Endodermal cell (in vitro differentiated cells): Measurements from ENCODE around the gene PADI6. TPM values are rescaled to one million over a fixed set of nuclear protein-coding genes. Genes with fewer than 3 reads are reported as not detected.

Experiments
- DNase-seq: peaks from one replicate; pipeline ENCODE4 v3.0.0-alpha.2; 2017
- H3K27ac ChIP-seq: 2 replicates; pipeline ENCODE4 v1.5.1; 2013; ENCODE audit warnings: mild to moderate bottlenecking, low read depth, low read length, moderate library complexity
- H3K27me3 ChIP-seq: 2 replicates; pipeline ENCODE4 v1.6.1; 2013; ENCODE audit warnings: mild to moderate bottlenecking, low read length, moderate library complexity; ENCODE audit not compliant: insufficient read depth, control insufficient read depth, poor library complexity, severe bottlenecking
- H3K36me3 ChIP-seq: 2 replicates; pipeline ENCODE4 v1.7.0; 2013; ENCODE audit warnings: mild to moderate bottlenecking, low read length, moderate library complexity; ENCODE audit not compliant: control insufficient read depth, insufficient read depth
- H3K4me1 ChIP-seq: one replicate; pipeline ENCODE4 v1.7.0; 2013; ENCODE audit warnings: low read length; ENCODE audit not compliant: control insufficient read depth, insufficient read depth
- H3K4me3 ChIP-seq: 2 replicates; pipeline ENCODE4 v1.5.1; 2013; ENCODE audit warnings: mild to moderate bottlenecking, low read length, moderate library complexity
- H3K9ac ChIP-seq: 2 replicates; pipeline ENCODE4 v1.6.1; 2013; ENCODE audit warnings: mild to moderate bottlenecking, low read length, moderate library complexity; ENCODE audit not compliant: poor library complexity, severe bottlenecking; ENCODE audit errors: extremely low read depth
- H3K9me3 ChIP-seq: 2 replicates; pipeline ENCODE4 v1.6.1; 2013; ENCODE audit warnings: mild to moderate bottlenecking, low read length, moderate library complexity; ENCODE audit not compliant: control insufficient read depth
- H3K27ac Mint-ChIP-seq: 2 replicates; pipeline ENCODE4 v1.8.0; 2020; ENCODE audit warnings: mixed read lengths
- H3K27me3 Mint-ChIP-seq: 2 replicates; pipeline ENCODE4 v1.8.0; 2021; ENCODE audit warnings: mild to moderate bottlenecking, mixed read lengths; ENCODE audit not compliant: insufficient read depth
- H3K36me3 Mint-ChIP-seq: 2 replicates; pipeline ENCODE4 v1.8.0; 2020; ENCODE audit warnings: low read depth, mixed read lengths
- H3K4me1 Mint-ChIP-seq: 2 replicates; pipeline ENCODE4 v1.8.0; 2020; ENCODE audit warnings: mixed read lengths
- H3K4me3 Mint-ChIP-seq: 2 replicates; pipeline ENCODE4 v1.8.0; 2020; ENCODE audit warnings: mild to moderate bottlenecking, moderate library complexity, mixed read lengths
- H3K9me3 Mint-ChIP-seq: 2 replicates; pipeline ENCODE4 v1.8.0; 2020; ENCODE audit warnings: mild to moderate bottlenecking, mixed read lengths
- CTCF ChIP-seq: fragments of 200-600 bp; sonication (generic); conservative IDR thresholded peaks from 2 replicates; pipeline ENCODE4 v1.5.0; 2021; ENCODE audit warnings: antibody characterized with exemption, mild to moderate bottlenecking
- WGBS, 2 experiments: methylation state at CpG; one replicate each; pipeline versions ENCODE4 v1.1.5 to v1.1.7; 2013; ENCODE audit warnings: missing lambda C conversion rate in 2 of 2, mixed read lengths in 1 of 2; ENCODE audit not compliant: insufficient coverage in 1 of 2, insufficient read length in 1 of 2; 5-methylcytosine and 5-hydroxymethylcytosine counted together
- total RNA-seq, 2 donors: library from RNA; stranded (reverse); fragmentation: NEBNext Ultra II Directional in 1 of 2; extraction: Animal tissue kit (Norgen Biotek cat#: 25700) in 1 of 2; gene quantifications; 2 replicates in 1 of 2; 3 replicates in 1 of 2; pipeline ENCODE4 v1.2.1, GENCODE V29; 2021

PADI6 gene
- total RNA-seq, 2 donors from 2014 or later, result not detected

GRCh38 chr1:17438318-17439249, 66.6 kb downstream of the PADI6 start:
- H3K4me3 ChIP-seq, result peak overlapping the region; percentile 98
- H3K4me1 Mint-ChIP-seq, result peaks cover 51% of the 10 kb centered on the region

GRCh38 chr1:17439250-17440073, 67.5 kb downstream of the PADI6 start, which contains the start of gene RCC2:
RCC2 (minus strand) TSS chr1:17439677; CDS start chr1:17438514, 1,163 bp downstream.
- peak within 1 kb of the TSS; percentile 95 for H3K9ac ChIP-seq
- Mint-ChIP-seq H3K4me1 (peaks cover 43% of the 10 kb centered on the region), H3K27me3 (peaks cover 10% of the 10 kb centered on the region), H3K4me3 (peak within 1 kb of the TSS; percentile 98), H3K27ac (peak within 1 kb of the TSS; percentile 97), H3K9me3 (no peaks in the 10 kb centered on the region), H3K36me3 (peaks cover 25% of the 10 kb centered on the region)
- no peaks in the 10 kb centered on the region for H3K9me3 ChIP-seq
- H3K36me3 ChIP-seq, result peaks cover 25% of the 10 kb centered on the region
- H3K4me1 ChIP-seq, result peaks cover 22% of the 10 kb centered on the region
- WGBS, 2 experiments, result 0 to 3% methylated on average over 8 to 75 of the region's 75 CpGs
- DNase-seq, result peak; percentile 74
- no peak for TF ChIP-seq CTCF
- H3K4me3 ChIP-seq, result peak within 1 kb of the TSS; percentile 98
- peak within 1 kb of the TSS; percentile 96 for H3K27ac ChIP-seq
- no peaks in the 10 kb centered on the region for H3K27me3 ChIP-seq

More at GRCh38 chr1:17438318-17439249, 66.6 kb downstream of the PADI6 start:
- no peaks in the 10 kb centered on the region for H3K9me3 Mint-ChIP-seq
- 0% methylated on average over 10 to 78 of the region's 78 CpGs for WGBS, 2 experiments
- H3K4me3 Mint-ChIP-seq, result peak overlapping the region; percentile 98
- H3K27me3 ChIP-seq, result no peaks in the 10 kb centered on the region
- H3K27ac ChIP-seq, result peak overlapping the region; percentile 96
- H3K36me3 ChIP-seq, result peaks cover 34% of the 10 kb centered on the region
- DNase-seq, result peak; percentile 82
- peaks cover 27% of the 10 kb centered on the region for H3K4me1 ChIP-seq
- H3K9me3 ChIP-seq, result no peaks in the 10 kb centered on the region
- peak overlapping the region; percentile 97 for H3K27ac Mint-ChIP-seq
- peaks cover 10% of the 10 kb centered on the region for H3K27me3 Mint-ChIP-seq
- peak overlapping the region; percentile 95 for H3K9ac ChIP-seq
- TF ChIP-seq CTCF, result no peak
- peaks cover 34% of the 10 kb centered on the region for H3K36me3 Mint-ChIP-seq

GRCh38 chr1:17440074-17440826, 68.3 kb downstream of the PADI6 start:
- no peak overlapping the region for H3K27ac ChIP-seq
- TF ChIP-seq CTCF, result no peak
- H3K4me3 ChIP-seq, result peak overlapping the region; percentile 93
- no peaks in the 10 kb centered on the region for H3K27me3 ChIP-seq
- Mint-ChIP-seq H3K36me3 (peaks cover 17% of the 10 kb centered on the region), H3K27me3 (peaks cover 10% of the 10 kb centered on the region), H3K4me1 (peaks cover 35% of the 10 kb centered on the region), H3K4me3 (peak overlapping the region; percentile 98), H3K27ac (no peak overlapping the region), H3K9me3 (no peaks in the 10 kb centered on the region)
- H3K9ac ChIP-seq, result peak overlapping the region; percentile 61
- no peaks in the 10 kb centered on the region for H3K9me3 ChIP-seq
- H3K4me1 ChIP-seq, result peaks cover 14% of the 10 kb centered on the region
- DNase-seq, result peak; percentile 71
- WGBS, 2 experiments, result 26 to 31% methylated on average over 15 to 18 of the region's 18 CpGs
- peaks cover 18% of the 10 kb centered on the region for H3K36me3 ChIP-seq
